GM12891 (cell line): Measurements from ENCODE around the gene PI4KB.
"Not testable (repeated sequence)": the region's sequence is repeated elsewhere in the genome, so short reads cannot be mapped to it uniquely, and the experiment has no call there.

Source experiments
- DNase-seq: peaks from one replicate; pipeline ENCODE4 v3.0.0; 2011; ENCODE audit warnings: low spot score; ENCODE audit not compliant: insufficient read length
- FAIRE-seq: peaks from 2 replicates; lab custom pipeline; 2011; peaks lifted over from hg19 to GRCh38; lab: Jason Lieb, UNC
- PAX5 ChIP-seq: IDR thresholded peaks from 2 replicates; pipeline ENCODE4 v1.6.1; 2011; ENCODE audit warnings: low read length, moderate library complexity, mild to moderate bottlenecking; ENCODE audit not compliant: insufficient read depth, severe bottlenecking
- POLR2A ChIP-seq: IDR thresholded peaks from 2 replicates; pipeline ENCODE4 v1.6.1; 2011; ENCODE audit warnings: low read depth, low read length, control low read depth
- POLR2AphosphoS5 ChIP-seq: IDR thresholded peaks from 2 replicates; pipeline ENCODE4 v1.6.1; 2011; ENCODE audit warnings: low read depth, low read length, control low read depth
- POU2F2 ChIP-seq: IDR thresholded peaks from 2 replicates; pipeline ENCODE4 v1.6.1; 2011; ENCODE audit warnings: low read depth, mild to moderate bottlenecking, control low read depth, low read length, moderate library complexity
- SPI1 ChIP-seq: IDR thresholded peaks from 2 replicates; pipeline ENCODE4 v1.6.1; 2011; ENCODE audit warnings: low read depth, low read length, control low read depth
- TAF1 ChIP-seq: IDR thresholded peaks from 2 replicates; pipeline ENCODE4 v1.6.1; 2011; ENCODE audit warnings: low read depth, low read length, control low read depth

The PI4KB gene

GRCh38 chr1:151367658-151368392 lies 40.6 kb upstream of the PI4KB start:
- TF ChIP-seq PAX5 = no peak
- no peak for TF ChIP-seq TAF1
- TF ChIP-seq POU2F2 = no peak
- TF ChIP-seq POLR2AphosphoS5 = no peak
- no peak for TF ChIP-seq POLR2A
- TF ChIP-seq SPI1 = no peak
- no peak for DNase-seq
- no peak for FAIRE-seq

DNA sequence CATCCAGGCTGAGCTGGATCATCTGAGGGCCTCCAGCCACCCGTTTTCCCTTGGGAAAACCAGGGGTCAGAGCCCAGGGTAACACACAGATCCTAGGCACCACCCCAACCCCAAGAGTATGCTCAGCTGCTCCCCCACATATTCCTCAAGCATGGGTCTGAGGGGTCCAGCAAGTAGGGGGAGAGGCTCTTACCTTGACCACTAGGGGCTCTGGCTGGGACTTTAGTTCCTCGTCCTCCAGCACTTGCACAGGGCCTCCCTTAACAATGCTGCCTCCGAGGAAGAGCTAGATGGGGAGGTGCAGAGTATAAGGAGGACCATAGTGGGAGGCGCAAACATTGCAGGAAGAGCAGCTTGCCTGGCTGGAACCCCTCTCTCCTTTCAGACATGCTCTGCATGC lies 37.8 kb upstream of the PI4KB start:
- TF ChIP-seq PAX5 = no peak
- TF ChIP-seq SPI1 = no peak
- TF ChIP-seq POLR2AphosphoS5 = no peak
- no peak for TF ChIP-seq TAF1
- TF ChIP-seq POLR2A = no peak
- no peak for TF ChIP-seq POU2F2
- FAIRE-seq (no peak), DNase-seq (no peak)

GRCh38 chr1:151362308-151363155 lies 35.3 kb upstream of the PI4KB start:
- FAIRE-seq (no peak), DNase-seq (no peak)
- TF ChIP-seq SPI1 = no peak
- TF ChIP-seq POU2F2 = no peak
- no peak for TF ChIP-seq POLR2A
- no peak for TF ChIP-seq TAF1
- TF ChIP-seq PAX5 = no peak
- TF ChIP-seq POLR2AphosphoS5 = no peak

GRCh38 chr1:151361883-151362282 lies 34.7 kb upstream of the PI4KB start:
- DNase-seq (no peak), FAIRE-seq (no peak)
- TF ChIP-seq POLR2A (no peak), TAF1 (no peak), POLR2AphosphoS5 (no peak), SPI1 (no peak), PAX5 (no peak), POU2F2 (no peak)

GRCh38 chr1:151356696-151357095 lies 29.5 kb upstream of the PI4KB start:
- DNase-seq (no peak), FAIRE-seq (no peak)
- TF ChIP-seq TAF1 (no peak), POLR2A (no peak), SPI1 (peak; percentile 43; the same call in 1 of the 2 replicates)

GRCh38 chr1:151352021-151352718 lies 25.0 kb upstream of the PI4KB start:
- DNase-seq = no peak
- no peak for FAIRE-seq
- TF ChIP-seq POU2F2 (no peak), PAX5 (no peak), SPI1 (no peak), TAF1 (no peak), POLR2A (no peak), POLR2AphosphoS5 (no peak)

- DNase-seq, FAIRE-seq: not testable (repeated sequence)
Measured at GRCh38 chr1:151350323-151350722, 23.1 kb upstream of the PI4KB start.

DNA sequence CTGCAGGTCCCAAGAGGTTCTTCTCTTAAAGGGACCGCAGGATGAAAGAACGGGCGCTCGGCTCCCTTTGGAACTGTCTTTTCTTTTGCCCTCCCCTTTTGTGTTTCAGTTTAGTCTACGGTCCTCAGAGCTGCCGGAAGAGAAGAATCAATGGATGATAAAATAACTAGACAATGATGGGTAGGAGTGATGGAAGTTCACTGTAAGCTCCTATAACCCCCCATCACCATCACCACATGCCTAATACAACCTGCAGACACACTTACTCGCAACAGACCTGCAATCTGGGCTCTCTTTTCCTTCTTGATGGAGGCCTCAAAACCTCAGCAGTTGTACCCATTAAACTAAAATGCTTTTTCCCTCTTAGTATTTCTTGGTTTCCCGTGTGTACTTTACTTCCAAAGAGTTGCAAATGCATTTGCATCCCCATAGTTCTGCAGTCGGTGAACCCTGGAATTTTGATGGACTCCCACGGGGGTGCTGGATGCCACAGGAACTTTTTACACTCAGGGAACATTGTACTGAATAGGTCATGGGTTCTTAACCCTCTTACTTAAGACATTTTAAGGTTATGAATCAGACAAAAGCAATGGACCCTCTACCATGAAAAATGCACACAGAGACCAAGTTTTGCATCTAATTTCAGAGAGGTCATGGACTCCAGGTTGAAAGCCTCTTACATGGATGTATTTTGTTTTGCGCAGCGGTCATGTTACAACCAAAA lies 20.5 kb upstream of the PI4KB start:
- TF ChIP-seq POU2F2 (no peak), POLR2A (peak; percentile 37; the same call in 1 of the 2 replicates), TAF1 (peak; percentile 52; the same call in 1 of the 2 replicates), PAX5 (no peak)
- no peak for DNase-seq
- FAIRE-seq = no peak
